Measurements from ENCODE around the gene SIGLEC10.

SIGLEC10 gene

GRCh38 chr19:51387924-51388389 is 29.5 kb downstream of the SIGLEC10 start, which contains the start of gene LIM2:
Gene LIM2, minus strand, starts transcription at chr19:51387974. Its CDS starts 531 bp downstream, at chr19:51387443.
- Histone ChIP-seq H3K27ac (no peak within 1 kb of the TSS), H3K27me3 (peaks cover 0 to 25% of the 10 kb centered on the region in 2 donors), H3K4me3 (no peak within 1 kb of the TSS), H3K36me3 (no peaks in the 10 kb centered on the region), H3K4me1 (no peaks in the 10 kb centered on the region), H3K9me3 (no peaks in the 10 kb centered on the region)
- TF ChIP-seq CTCF (IDR thresholded peaks at IDR 0.05) = no peak
- DNase-seq = no peak
- intact Hi-C loops (cut with DNase I; ENCODE audit: low total_unique reads) = no loop called here

GRCh38 chr19:51386882-51387520 is 30.4 kb downstream of the SIGLEC10 start:
- intact Hi-C loops (cut with DNase I; ENCODE audit: low total_unique reads) = no loop called here
- no peak overlapping the region for H3K27ac ChIP-seq
- DNase-seq = no peak
- no peaks in the 10 kb centered on the region for H3K36me3 ChIP-seq
- no peaks in the 10 kb centered on the region for H3K4me1 ChIP-seq
- no peaks in the 10 kb centered on the region for H3K9me3 ChIP-seq
- H3K4me3 ChIP-seq = no peak overlapping the region
- TF ChIP-seq CTCF (IDR thresholded peaks at IDR 0.05) = no peak
- H3K27me3 ChIP-seq = peaks cover 0 to 25% of the 10 kb centered on the region in 2 donors

- intact Hi-C loops (cut with DNase I; ENCODE audit: low total_unique reads) = no loop called here
- no peaks in the 10 kb centered on the region for H3K36me3 ChIP-seq
- no peak overlapping the region for H3K4me3 ChIP-seq
- no peaks in the 10 kb centered on the region for H3K27me3 ChIP-seq
- H3K9me3 ChIP-seq = no peaks in the 10 kb centered on the region
- no peaks in the 10 kb centered on the region for H3K4me1 ChIP-seq
- TF ChIP-seq CTCF (IDR thresholded peaks at IDR 0.05) = no peak
- no peak for DNase-seq
- no peak overlapping the region for H3K27ac ChIP-seq
These were observed 35.4 kb downstream of the SIGLEC10 start for GRCh38 chr19:51382004-51382403.

- Histone ChIP-seq H3K9me3 (no peaks in the 10 kb centered on the region), H3K4me3 (no peak overlapping the region), H3K36me3 (no peaks in the 10 kb centered on the region), H3K4me1 (no peaks in the 10 kb centered on the region), H3K27me3 (no peaks in the 10 kb centered on the region), H3K27ac (no peak overlapping the region)
- intact Hi-C loops (cut with DNase I; ENCODE audit: low total_unique reads) = no loop called here
- no peak for DNase-seq
- no peak for TF ChIP-seq CTCF (IDR thresholded peaks at IDR 0.05)
These were observed 37.1 kb downstream of the SIGLEC10 start for GRCh38 chr19:51380379-51380778.

GRCh38 chr19:51377422-51377821 is 40.0 kb downstream of the SIGLEC10 start:
- no peaks in the 10 kb centered on the region for H3K9me3 ChIP-seq
- no peak for TF ChIP-seq CTCF (IDR thresholded peaks at IDR 0.05)
- H3K27me3 ChIP-seq = peaks cover 0 to 2% of the 10 kb centered on the region in 2 donors
- no peaks in the 10 kb centered on the region for H3K4me1 ChIP-seq
- H3K4me3 ChIP-seq = no peak overlapping the region
- no peaks in the 10 kb centered on the region for H3K36me3 ChIP-seq
- intact Hi-C loops (cut with DNase I; ENCODE audit: low total_unique reads) = no loop called here
- DNase-seq = no peak
- H3K27ac ChIP-seq = no peak overlapping the region
